GM18498 (cell line): Measurements from ENCODE around the gene MBNL2.

Source experiments
- ATAC-seq: cut with Tn5 transposase; IDR thresholded peaks from one replicate; pipeline ENCODE4 v1.9.1; 2021; ENCODE audit warnings: mild to moderate bottlenecking, moderate library complexity; ENCODE audit not compliant: unreplicated experiment

Gene MBNL2

DNA sequence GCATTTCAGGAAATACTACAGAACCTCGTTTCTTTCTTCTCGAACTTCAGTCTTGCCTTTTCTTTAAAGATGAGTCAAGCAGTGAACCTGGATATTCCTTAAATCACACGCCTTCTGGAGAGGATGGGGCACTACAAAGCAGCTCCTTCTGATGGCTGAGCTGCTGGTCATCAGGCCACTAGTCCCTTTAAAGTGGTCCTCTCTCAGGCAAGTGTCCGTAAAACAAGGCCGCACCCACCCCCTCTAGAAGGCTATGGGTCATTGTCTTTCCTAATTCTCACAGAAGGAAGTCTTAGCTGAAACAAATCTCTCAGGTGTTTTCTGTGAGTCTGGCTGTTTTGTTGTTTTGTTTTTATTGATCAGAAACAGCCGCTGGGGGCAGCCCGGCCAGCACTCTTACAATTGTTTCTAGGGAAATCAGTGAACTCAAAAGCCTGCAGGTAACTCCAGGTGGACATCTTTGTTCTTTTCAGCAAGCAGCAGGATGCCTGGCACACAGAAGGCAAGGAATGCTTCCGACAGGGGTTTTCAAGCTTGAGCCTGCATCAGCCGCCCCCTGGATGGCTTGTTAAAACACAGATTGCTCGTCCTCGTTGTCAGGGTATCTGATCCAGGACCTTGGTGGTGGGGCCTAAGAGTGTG lies 45.4 kb downstream of the MBNL2 start:
- ATAC-seq = no peak

- ATAC-seq = no peak
Observed at GRCh38 chr13:97268772-97269171, 46.6 kb downstream of the MBNL2 start.

- ATAC-seq = no peak
Observed at GRCh38 chr13:97269603-97270002, 47.5 kb downstream of the MBNL2 start.

DNA sequence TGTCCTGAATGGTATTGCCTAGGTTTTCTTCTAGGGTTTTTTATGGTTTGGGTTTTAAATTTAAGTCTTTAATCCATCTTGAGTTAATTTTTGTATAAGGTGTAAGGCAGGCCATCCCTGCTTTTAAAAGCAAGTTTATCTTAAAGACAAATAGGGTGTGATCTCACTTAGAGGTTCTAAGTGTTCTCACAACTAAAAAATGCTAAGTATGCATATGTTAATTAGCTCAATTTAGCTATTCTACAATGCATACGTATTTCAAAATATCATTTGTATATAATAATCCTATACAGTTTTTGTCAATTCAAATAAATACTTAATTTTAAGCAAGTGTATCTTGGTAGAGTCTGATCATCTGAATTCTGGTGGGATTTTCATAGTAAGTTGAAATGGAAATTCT lies 50.4 kb downstream of the MBNL2 start:
- no peak for ATAC-seq

GRCh38 chr13:97273341-97273831 lies 51.3 kb downstream of the MBNL2 start:
- ATAC-seq = no peak

GRCh38 chr13:97274829-97275649 lies 52.9 kb downstream of the MBNL2 start:
- ATAC-seq = no peak

- no peak for ATAC-seq
Observed at GRCh38 chr13:97275776-97276501, 53.8 kb downstream of the MBNL2 start.

DNA sequence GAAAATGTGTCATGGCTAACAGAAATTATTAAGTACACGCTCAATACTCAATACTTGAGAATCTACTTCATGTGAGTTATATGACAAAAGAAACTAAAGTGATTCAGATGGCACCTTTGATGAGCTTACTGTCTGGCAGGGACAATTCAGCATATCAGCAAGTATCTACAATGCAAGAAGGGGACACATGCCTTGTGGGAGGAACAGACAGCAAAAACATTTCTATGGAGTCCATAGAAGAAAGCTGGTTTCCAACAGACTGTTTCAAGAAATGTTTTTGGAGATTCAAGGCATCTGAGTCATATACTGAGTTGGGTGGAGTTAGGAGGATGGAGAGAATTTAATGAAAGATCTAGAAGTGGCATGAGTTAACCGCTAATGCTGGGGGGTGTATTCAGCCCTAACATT lies 54.7 kb downstream of the MBNL2 start:
- no peak for ATAC-seq

DNA sequence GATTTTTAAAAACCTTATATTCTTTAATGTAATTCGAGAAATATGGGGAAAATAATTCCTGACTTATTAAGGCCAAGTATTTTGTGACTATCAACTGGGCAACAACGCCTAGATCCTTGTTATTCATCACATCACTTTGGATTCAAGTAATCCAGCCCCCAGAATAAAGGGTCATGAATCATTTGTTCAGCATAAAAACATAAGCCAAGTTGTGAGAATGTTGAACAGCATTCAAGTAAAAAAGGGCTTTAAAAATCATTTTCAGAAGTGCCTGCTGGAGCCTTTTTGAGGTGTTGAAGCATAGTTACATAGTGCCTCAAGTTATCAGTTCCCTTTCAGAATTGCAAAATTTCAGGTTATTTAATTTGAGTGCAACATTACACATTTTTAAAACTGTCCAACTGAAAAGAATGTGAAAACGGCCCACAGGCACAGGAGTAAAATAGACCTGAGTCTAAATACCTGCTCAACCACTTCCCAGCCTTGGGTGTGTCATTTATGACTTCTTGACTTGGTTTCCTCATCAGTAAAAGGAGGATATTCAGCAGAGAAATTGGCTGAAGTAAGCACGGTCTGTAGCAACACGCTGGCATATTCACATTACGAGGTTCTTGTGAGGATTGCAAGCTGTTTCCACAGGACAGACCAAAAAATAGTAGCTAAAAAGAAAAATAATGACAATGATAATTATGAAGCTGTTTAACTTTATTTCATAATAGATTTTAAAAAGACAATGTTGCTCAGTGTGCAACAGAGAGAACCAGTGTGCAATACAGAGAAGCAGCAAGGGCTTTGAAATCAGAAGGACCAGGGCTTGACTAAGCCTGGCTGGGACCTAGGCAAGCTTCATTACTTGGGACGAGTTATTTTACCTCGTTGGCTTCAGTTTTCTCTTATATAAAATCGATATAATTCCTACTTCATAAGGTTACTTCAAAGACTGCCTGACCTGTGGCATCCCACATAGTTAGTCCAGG lies 56.6 kb downstream of the MBNL2 start:
- no peak for ATAC-seq

GRCh38 chr13:97279913-97280312 lies 57.8 kb downstream of the MBNL2 start:
- ATAC-seq = no peak

GRCh38 chr13:97280478-97280877 lies 58.3 kb downstream of the MBNL2 start:
- ATAC-seq = no peak

- ATAC-seq = no peak
Observed at GRCh38 chr13:97281028-97281427, 58.9 kb downstream of the MBNL2 start.

DNA sequence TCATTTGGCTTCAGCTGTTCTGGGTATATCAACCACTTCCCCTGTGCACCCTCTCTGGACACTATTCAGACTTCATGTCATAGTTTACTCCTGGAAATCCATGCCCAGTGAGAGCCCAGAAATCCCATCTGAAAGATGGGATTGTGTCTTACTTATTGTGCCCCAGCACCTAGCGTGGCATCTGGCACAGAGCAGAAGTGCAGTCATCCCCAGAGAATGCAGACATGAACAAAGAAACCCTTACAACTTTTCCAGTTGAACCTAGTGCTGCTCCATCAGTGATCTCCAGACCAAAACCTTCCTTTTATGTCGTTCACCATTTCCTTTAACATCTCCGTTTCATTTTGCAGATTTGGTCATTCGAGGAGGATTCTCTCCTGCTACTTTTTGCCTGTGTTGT lies 60.6 kb downstream of the MBNL2 start:
- ATAC-seq = no peak

GRCh38 chr13:97283888-97284287 lies 61.8 kb downstream of the MBNL2 start:
- peak; percentile 68 for ATAC-seq

- no peak for ATAC-seq
Observed at GRCh38 chr13:97284558-97284957, 62.4 kb downstream of the MBNL2 start.

GRCh38 chr13:97285221-97285955 lies 63.3 kb downstream of the MBNL2 start:
- ATAC-seq = no peak

DNA sequence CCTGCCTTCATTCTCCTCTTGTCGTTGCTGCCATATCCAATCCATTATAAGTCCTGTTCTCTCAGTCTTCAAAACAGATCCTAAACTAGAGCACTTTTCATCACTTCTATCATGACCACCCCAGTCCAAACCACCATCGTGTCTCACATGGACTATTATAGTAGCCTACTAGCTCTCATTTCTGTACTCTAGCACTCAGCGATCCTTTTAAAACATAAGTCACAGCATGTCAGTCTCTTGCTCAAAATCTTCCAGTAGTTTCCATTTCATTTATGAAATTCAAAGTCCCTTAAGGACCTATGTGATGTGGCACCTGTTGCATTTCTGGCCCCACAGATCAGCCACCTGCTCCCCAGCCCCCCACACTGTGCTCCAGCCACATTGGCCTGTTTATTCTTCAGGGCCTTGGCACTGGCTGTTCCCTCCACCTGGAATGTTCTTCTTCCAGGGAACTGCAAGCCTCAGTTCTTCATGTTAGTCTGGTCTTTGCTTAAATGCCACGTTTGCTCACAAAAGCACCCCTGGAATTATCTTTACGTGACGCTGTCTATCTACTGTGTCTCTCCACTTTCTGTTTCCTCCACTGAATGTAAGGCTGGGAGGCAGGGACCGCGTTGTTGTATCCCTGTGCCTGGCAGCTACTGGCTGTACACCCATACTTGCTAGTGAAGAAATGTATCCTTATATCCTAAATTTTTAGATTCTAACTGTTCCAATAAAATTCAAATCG lies 64.3 kb downstream of the MBNL2 start:
- no peak for ATAC-seq

- ATAC-seq = no peak
Observed at GRCh38 chr13:97287047-97287383, 64.9 kb downstream of the MBNL2 start.

DNA sequence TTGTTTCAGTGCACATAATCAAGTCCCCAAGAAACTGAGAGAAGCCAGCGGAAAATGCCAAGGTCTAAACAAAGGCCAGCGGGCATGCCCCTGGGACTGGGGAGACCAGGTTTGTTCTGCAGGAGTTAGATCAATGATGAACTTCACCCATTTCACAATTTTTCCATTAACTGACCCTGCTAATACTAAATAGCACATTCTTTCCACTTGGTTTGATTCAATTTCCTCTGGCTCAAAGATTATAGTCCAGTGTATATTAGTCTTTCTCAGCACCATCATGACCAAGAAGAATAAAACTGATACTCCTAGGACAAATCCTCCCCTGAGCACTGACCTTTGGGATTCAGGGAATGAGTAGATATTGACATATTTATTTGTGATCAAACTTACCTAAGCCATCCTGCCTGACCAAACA lies 66.4 kb downstream of the MBNL2 start:
- no peak for ATAC-seq
